ENCODE measurements around the gene TCF7L2. TPM values are rescaled to one million over a fixed set of nuclear protein-coding genes. Genes with fewer than 3 reads are reported as not detected.

The TCF7L2 gene
- total RNA-seq, 1 experiment from 2014 or later: 14.8 TPM

- Histone ChIP-seq H3K36me3 (ENCODE audit: low read depth) (no peaks in the 10 kb centered on the region), H3K27ac (no peak overlapping the region), H3K4me2 (no peak overlapping the region), H3K27me3 (ENCODE audit: insufficient read depth, low read depth) (no peaks in the 10 kb centered on the region), H3K4me1 (replicated peaks; ENCODE audit: insufficient read depth) (peaks cover 11% of the 10 kb centered on the region), H3K9me2 (ENCODE audit: insufficient read depth) (no peaks in the 10 kb centered on the region), H3K9me3 (ENCODE audit: insufficient read depth, low read depth) (no peaks in the 10 kb centered on the region), H3K4me3 (no peak overlapping the region), H3F3A (ENCODE audit: insufficient read depth, low read depth) (no peaks in the 10 kb centered on the region), H4K20me1 (ENCODE audit: insufficient read depth) (no peaks in the 10 kb centered on the region), H3K79me2 (ENCODE audit: low read depth) (no peaks in the 10 kb centered on the region), H2AFZ (no peak overlapping the region)
- CTCF ChIA-PET: no interaction called here
- POLR2A ChIA-PET (ENCODE audit: unreplicated experiment): no interaction called here
- BruUV-seq (replicated peaks): no TSS peak
- no peak for DNase-seq
- intact Hi-C loops (cut with micrococcal nuclease; ENCODE audit: unreplicated experiment): no loop called here
- TF ChIP-seq CTCF (conservative IDR thresholded peaks at IDR 0.05): no peak
- TF ChIP-seq EZH2 (IDR thresholded peaks at IDR 0.05; ENCODE audit: low read depth): no peak
Observed at GRCh38 chr10:113060201-113061053, 110.4 kb downstream of the TCF7L2 start.

GRCh38 chr10:113061054-113061430 lies 111.0 kb downstream of the TCF7L2 start:
- H2AFZ ChIP-seq: no peak overlapping the region
- intact Hi-C loops (cut with micrococcal nuclease; ENCODE audit: unreplicated experiment): no loop called here
- POLR2A ChIA-PET (ENCODE audit: unreplicated experiment): no interaction called here
- no TSS peak for BruUV-seq (replicated peaks)
- no peaks in the 10 kb centered on the region for H3F3A ChIP-seq (ENCODE audit: insufficient read depth, low read depth)
- no peaks in the 10 kb centered on the region for H3K79me2 ChIP-seq (ENCODE audit: low read depth)
- no peak overlapping the region for H3K4me2 ChIP-seq
- H3K36me3 ChIP-seq (ENCODE audit: low read depth): no peaks in the 10 kb centered on the region
- H3K27ac ChIP-seq: no peak overlapping the region
- DNase-seq: no peak
- H3K4me1 ChIP-seq (replicated peaks; ENCODE audit: insufficient read depth): peaks cover 8% of the 10 kb centered on the region
- no peak overlapping the region for H3K4me3 ChIP-seq
- CTCF ChIA-PET: no interaction called here
- no peaks in the 10 kb centered on the region for H3K9me2 ChIP-seq (ENCODE audit: insufficient read depth)
- TF ChIP-seq CTCF (conservative IDR thresholded peaks at IDR 0.05) (no peak), EZH2 (IDR thresholded peaks at IDR 0.05; ENCODE audit: low read depth) (no peak)
- H3K9me3 ChIP-seq (ENCODE audit: insufficient read depth, low read depth): no peaks in the 10 kb centered on the region
- H4K20me1 ChIP-seq (ENCODE audit: insufficient read depth): no peaks in the 10 kb centered on the region
- no peaks in the 10 kb centered on the region for H3K27me3 ChIP-seq (ENCODE audit: insufficient read depth, low read depth)

GRCh38 chr10:113061557-113061956 lies 111.5 kb downstream of the TCF7L2 start:
- no peaks in the 10 kb centered on the region for H4K20me1 ChIP-seq (ENCODE audit: insufficient read depth)
- TF ChIP-seq CTCF (conservative IDR thresholded peaks at IDR 0.05) (no peak), EZH2 (IDR thresholded peaks at IDR 0.05; ENCODE audit: low read depth) (no peak)
- CTCF ChIA-PET: no interaction called here
- H3K9me2 ChIP-seq (ENCODE audit: insufficient read depth): no peaks in the 10 kb centered on the region
- no peaks in the 10 kb centered on the region for H3K27me3 ChIP-seq (ENCODE audit: insufficient read depth, low read depth)
- no peak overlapping the region for H3K4me2 ChIP-seq
- intact Hi-C loops (cut with micrococcal nuclease; ENCODE audit: unreplicated experiment): no loop called here
- POLR2A ChIA-PET (ENCODE audit: unreplicated experiment): no interaction called here
- no peak overlapping the region for H3K4me3 ChIP-seq
- no peak for DNase-seq
- H3K27ac ChIP-seq: no peak overlapping the region
- H3K36me3 ChIP-seq (ENCODE audit: low read depth): no peaks in the 10 kb centered on the region
- no peaks in the 10 kb centered on the region for H3K79me2 ChIP-seq (ENCODE audit: low read depth)
- H3K4me1 ChIP-seq (replicated peaks; ENCODE audit: insufficient read depth): peaks cover 3% of the 10 kb centered on the region
- no peaks in the 10 kb centered on the region; the same call in 1 of the 2 replicates for H3F3A ChIP-seq (ENCODE audit: insufficient read depth, low read depth)
- no peak overlapping the region for H2AFZ ChIP-seq
- H3K9me3 ChIP-seq (ENCODE audit: insufficient read depth, low read depth): no peaks in the 10 kb centered on the region
- BruUV-seq (replicated peaks): no TSS peak
